GM19452 (cell line): ENCODE measurements around the gene PDK1.
"Not testable (repeated sequence)": the region's sequence is repeated elsewhere in the genome, so short reads cannot be mapped to it uniquely, and the experiment has no call there.

Experiments used
- ATAC-seq: cut with Tn5 transposase; IDR thresholded peaks from one replicate; pipeline ENCODE4 v1.9.1; 2021; ENCODE audit not compliant: unreplicated experiment

Gene PDK1

GRCh38 chr2:172552547-172553291, 3.2 kb upstream of the PDK1 start:
- no peak for ATAC-seq

GRCh38 chr2:172554352-172555271, 1.3 kb upstream of the PDK1 start:
- ATAC-seq = no peak

- ATAC-seq = peak; percentile 14
These were observed 693 bp upstream of the PDK1 start for GRCh38 chr2:172555272-172555521.

- peak; percentile 72 for ATAC-seq
These were observed 569 bp downstream of the PDK1 start for GRCh38 chr2:172556284-172557033.

GRCh38 chr2:172558372-172558771, 2.5 kb downstream of the PDK1 start:
- no peak for ATAC-seq

- no peak for ATAC-seq
These were observed 4.8 kb downstream of the PDK1 start for GRCh38 chr2:172560721-172561120.

- no peak for ATAC-seq
These were observed 5.4 kb downstream of the PDK1 start for GRCh38 chr2:172561270-172561669.

GRCh38 chr2:172562298-172562697, 6.4 kb downstream of the PDK1 start:
- no peak for ATAC-seq

- ATAC-seq = no peak
These were observed 8.5 kb downstream of the PDK1 start for GRCh38 chr2:172564376-172564775.

GRCh38 chr2:172571245-172571644, 15.4 kb downstream of the PDK1 start:
- ATAC-seq = no peak

- no peak for ATAC-seq
These were observed 17.1 kb downstream of the PDK1 start for GRCh38 chr2:172572981-172573380.

- ATAC-seq = no peak
These were observed 19.1 kb downstream of the PDK1 start for GRCh38 chr2:172574965-172575364.

- no peak for ATAC-seq
These were observed 22.2 kb downstream of the PDK1 start for GRCh38 chr2:172578054-172578453.

- ATAC-seq = no peak
These were observed 23.1 kb downstream of the PDK1 start for GRCh38 chr2:172578860-172579512.

GRCh38 chr2:172580544-172580943, 24.7 kb downstream of the PDK1 start:
- ATAC-seq = no peak

- no peak for ATAC-seq
These were observed 26.8 kb downstream of the PDK1 start for GRCh38 chr2:172582656-172583055.

GRCh38 chr2:172586245-172586891, 30.5 kb downstream of the PDK1 start:
- no peak for ATAC-seq

GRCh38 chr2:172587231-172587630, 31.3 kb downstream of the PDK1 start:
- ATAC-seq = not testable (repeated sequence)

GRCh38 chr2:172588931-172589330, 33.0 kb downstream of the PDK1 start:
- no peak for ATAC-seq

GRCh38 chr2:172591386-172591785, 35.5 kb downstream of the PDK1 start:
- not testable (repeated sequence) for ATAC-seq

- not testable (repeated sequence) for ATAC-seq
These were observed 36.3 kb downstream of the PDK1 start for GRCh38 chr2:172592190-172592589.
